Transverse colon (tissue), 4 donors: Measurements from ENCODE around the gene CDH13. TPM values are rescaled to one million over a fixed set of nuclear protein-coding genes. Genes with fewer than 3 reads are reported as not detected.

Experiments used
- DNase-seq: peaks from one replicate; pipeline ENCODE4 v3.0.0-alpha.2; 2019
- H3K27ac ChIP-seq, 4 donors: fragments of 200-600 bp; sonication (generic); 2 replicates each; pipeline ENCODE4 v1.5.1; 2016 to 2018; ENCODE audit warnings: inconsistent platforms in 4 of 4
- H3K27me3 ChIP-seq: fragments of 200-600 bp; sonication (generic); 2 replicates; pipeline ENCODE4 v1.5.1; 2017; ENCODE audit warnings: inconsistent platforms
- H3K36me3 ChIP-seq, 4 donors: fragments of 200-600 bp; sonication (generic); 2 replicates each; pipeline ENCODE4 v1.5.1; 2017 to 2019; ENCODE audit warnings: inconsistent platforms in 4 of 4
- H3K4me1 ChIP-seq, 4 donors: fragments of 200-600 bp; sonication (generic); 2 replicates each; pipeline ENCODE4 v1.5.1; 2017 to 2020; ENCODE audit warnings: inconsistent platforms in 4 of 4
- H3K4me3 ChIP-seq, 4 donors: fragments of 200-600 bp; sonication (generic); 1 replicate in 1 of 4; 2 replicates in 3 of 4; pipeline versions ENCODE4 v1.5.1 to v1.6.1; 2017 to 2019; ENCODE audit warnings: inconsistent platforms in 4 of 4
- H3K9me3 ChIP-seq, 2 donors: fragments of 200-600 bp; sonication (generic); 2 replicates each; pipeline ENCODE4 v1.5.1; 2017 to 2019; ENCODE audit warnings: inconsistent platforms in 2 of 2
- EP300 ChIP-seq: sonication (generic); formaldehyde crosslinking; IDR thresholded peaks from one replicate; pipeline ENCODE4 v1.6.1; 2017; ENCODE audit warnings: antibody characterized with exemption, low read depth
- POLR2A ChIP-seq: fragments of 450-650 bp; IDR thresholded peaks from one replicate; pipeline ENCODE4 v1.6.1; 2016; ENCODE audit warnings: antibody characterized with exemption, mild to moderate bottlenecking, moderate library complexity
- POLR2AphosphoS5 ChIP-seq, 3 donors: sonication (generic); formaldehyde crosslinking; IDR thresholded peaks; one replicate each; pipeline ENCODE4 v1.6.1; 2016; ENCODE audit warnings: antibody characterized with exemption in 3 of 3
- WGBS, 2 donors: methylation state at CpG; one replicate each; pipeline ENCODE4 v1.1.5; 2018; ENCODE audit warnings: low coverage in 1 of 2; 5-methylcytosine and 5-hydroxymethylcytosine counted together
- in situ Hi-C, 4 donors: fragments of 200-750 bp; cut with MboI; loops; one replicate each; pipeline versions ENCODE4 v1.15.0 to v1.15.1; 2017; ENCODE audit warnings: low sequenced_read_pairs in 3 of 4, low pct_ligation_motif_present in 1 of 4, low pct_unique_long_range_greater_than_20kb in 1 of 4
- intact Hi-C: fragments of 100-400 bp; cut with DNase I; formaldehyde crosslinking; loops from one replicate; pipeline ENCODE4 v1.15.1; 2023; ENCODE audit warnings: low total_unique reads
- total RNA-seq, 4 donors: library from RNA; depleted of rRNA; stranded (reverse); fragments of >200 nt; gene quantifications; one replicate each; pipeline ENCODE4 v1.1.0, GENCODE V29; 2016
- TF ChIP-seq, protein P1 (sequence below), 5 experiments: fragments of 200-600 bp in 3 of 5; fragments of 450-650 bp in 2 of 5; sonication (generic) in 3 of 5; IDR thresholded peaks; 1 replicate in 2 of 5; 2 replicates in 3 of 5; pipeline ENCODE4 v1.5.1; 2016 to 2017; ENCODE audit warnings: antibody characterized with exemption in 5 of 5, inconsistent platforms in 3 of 5, mild to moderate bottlenecking in 2 of 5, moderate library complexity in 1 of 5

Gene CDH13
- total RNA-seq, 4 donors from 2014 or later: 3.8 to 28.1 (median 5.8) TPM

DNA sequence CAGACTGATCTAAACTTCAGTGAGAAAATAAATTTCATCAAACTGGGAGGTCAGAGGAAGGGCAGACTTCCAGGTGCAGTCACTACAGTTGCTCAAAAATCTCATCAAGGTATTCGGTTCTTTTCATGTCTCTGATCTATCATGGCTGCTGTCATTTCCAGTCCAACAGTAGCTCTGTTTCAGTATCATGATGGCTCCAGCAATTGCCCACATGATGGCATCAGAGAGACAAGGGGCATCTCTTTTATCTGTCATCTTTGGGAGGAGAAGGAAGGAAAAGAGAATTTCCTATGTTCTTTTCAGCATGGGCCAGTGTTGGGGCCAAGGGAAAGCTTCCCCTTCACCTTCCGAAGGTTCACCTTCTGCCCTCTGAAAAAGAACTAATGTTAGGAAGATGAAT lies 676.1 kb downstream of the CDH13 start:
- WGBS, 2 donors: 57 to 75% methylated on average over 1 to 2 of the region's 2 CpGs
- in situ Hi-C loops (loop anchor here in 1 of 4 donors (25.0 kb wide), 1 partner anchor 91 kb away; no protein-coding TSS in a partner anchor), intact Hi-C loops (no loop called here)
- Histone ChIP-seq H3K4me1 (no peaks in the 10 kb centered on the region), H3K27me3 (no peaks in the 10 kb centered on the region), H3K9me3 (no peaks in the 10 kb centered on the region), H3K27ac (no peak overlapping the region), H3K4me3 (no peak overlapping the region), H3K36me3 (no peaks in the 10 kb centered on the region)
- DNase-seq: no peak
- TF ChIP-seq POLR2A (no peak), EP300 (no peak), POLR2AphosphoS5 (IDR thresholded peaks at IDR 0.05) (no peak)

DNA sequence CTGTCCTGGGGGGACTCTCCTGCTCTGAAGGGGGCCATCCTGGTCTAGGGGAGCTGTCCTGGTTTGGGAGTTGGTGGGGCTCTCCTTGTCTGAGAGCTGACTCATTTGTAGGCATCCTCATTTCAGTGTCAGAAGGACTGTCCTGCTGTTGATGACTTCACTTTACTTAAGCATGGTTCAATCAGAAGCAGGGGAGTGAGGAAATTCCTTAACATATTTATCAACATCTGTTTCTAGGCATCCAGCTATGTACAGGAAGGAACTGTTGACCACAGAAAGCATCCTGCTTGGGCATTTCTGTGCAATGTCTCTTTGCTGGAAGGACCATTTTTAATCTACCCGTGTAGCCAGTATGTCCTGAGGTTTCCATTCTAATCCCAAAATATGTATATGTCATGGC lies 678.3 kb downstream of the CDH13 start:
- intact Hi-C loops: no loop called here
- Histone ChIP-seq H3K4me1 (no peaks in the 10 kb centered on the region), H3K4me3 (no peak overlapping the region), H3K27me3 (no peaks in the 10 kb centered on the region), H3K9me3 (no peaks in the 10 kb centered on the region), H3K36me3 (no peaks in the 10 kb centered on the region), H3K27ac (no peak overlapping the region)
- in situ Hi-C loops: loop anchor here in 1 of 4 donors (25.0 kb wide), 1 partner anchor 93 kb away; no protein-coding TSS in a partner anchor
- DNase-seq: no peak
- 46 to 58% methylated on average over 1 of the region's 1 CpG for WGBS, 2 donors
- TF ChIP-seq EP300: no peak
- TF ChIP-seq, protein P1, sequence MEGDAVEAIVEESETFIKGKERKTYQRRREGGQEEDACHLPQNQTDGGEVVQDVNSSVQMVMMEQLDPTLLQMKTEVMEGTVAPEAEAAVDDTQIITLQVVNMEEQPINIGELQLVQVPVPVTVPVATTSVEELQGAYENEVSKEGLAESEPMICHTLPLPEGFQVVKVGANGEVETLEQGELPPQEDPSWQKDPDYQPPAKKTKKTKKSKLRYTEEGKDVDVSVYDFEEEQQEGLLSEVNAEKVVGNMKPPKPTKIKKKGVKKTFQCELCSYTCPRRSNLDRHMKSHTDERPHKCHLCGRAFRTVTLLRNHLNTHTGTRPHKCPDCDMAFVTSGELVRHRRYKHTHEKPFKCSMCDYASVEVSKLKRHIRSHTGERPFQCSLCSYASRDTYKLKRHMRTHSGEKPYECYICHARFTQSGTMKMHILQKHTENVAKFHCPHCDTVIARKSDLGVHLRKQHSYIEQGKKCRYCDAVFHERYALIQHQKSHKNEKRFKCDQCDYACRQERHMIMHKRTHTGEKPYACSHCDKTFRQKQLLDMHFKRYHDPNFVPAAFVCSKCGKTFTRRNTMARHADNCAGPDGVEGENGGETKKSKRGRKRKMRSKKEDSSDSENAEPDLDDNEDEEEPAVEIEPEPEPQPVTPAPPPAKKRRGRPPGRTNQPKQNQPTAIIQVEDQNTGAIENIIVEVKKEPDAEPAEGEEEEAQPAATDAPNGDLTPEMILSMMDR (IDR thresholded peaks at IDR 0.05): no peak
- TF ChIP-seq POLR2A: no peak
- TF ChIP-seq POLR2AphosphoS5 (IDR thresholded peaks at IDR 0.05): no peak

DNA sequence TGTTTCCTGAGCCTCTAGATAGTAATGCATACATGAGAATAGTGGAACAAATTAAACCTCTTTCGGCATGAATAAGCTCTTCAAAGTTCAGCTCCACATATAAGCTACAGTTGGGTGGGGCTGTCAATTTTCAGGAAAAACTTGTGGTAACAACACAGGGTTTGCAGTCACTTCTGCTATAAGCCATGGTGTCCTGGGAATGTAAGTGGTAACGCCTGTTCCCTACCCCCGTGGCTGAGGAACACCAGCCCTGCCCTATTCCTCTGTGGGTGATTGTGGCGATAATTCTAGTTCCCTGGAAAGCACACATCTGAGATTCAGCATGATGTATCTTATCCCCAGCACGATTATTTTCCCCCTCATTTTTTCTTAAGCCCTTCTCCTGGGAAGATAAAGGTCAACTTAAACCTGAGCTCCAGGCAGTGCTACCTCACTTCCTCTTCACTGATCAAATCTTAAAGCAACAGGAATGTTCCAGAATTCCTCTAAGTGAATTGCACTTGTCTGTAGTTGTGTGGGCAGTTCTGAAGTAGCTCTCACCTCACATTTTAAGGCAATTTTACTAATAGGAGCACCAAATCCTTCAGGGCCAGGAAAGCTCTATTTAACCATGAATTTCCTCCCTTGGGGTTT lies 680.3 kb downstream of the CDH13 start:
- Histone ChIP-seq H3K4me1 (no peaks in the 10 kb centered on the region), H3K9me3 (no peaks in the 10 kb centered on the region), H3K27me3 (no peaks in the 10 kb centered on the region), H3K36me3 (no peaks in the 10 kb centered on the region), H3K27ac (no peak overlapping the region), H3K4me3 (no peak overlapping the region)
- in situ Hi-C loops: loop anchor here in 1 of 4 donors (25.0 kb wide), 1 partner anchor 95 kb away; no protein-coding TSS in a partner anchor
- intact Hi-C loops: no loop called here
- TF ChIP-seq POLR2A: no peak
- TF ChIP-seq EP300: no peak
- no peak for TF ChIP-seq POLR2AphosphoS5 (IDR thresholded peaks at IDR 0.05)
- TF ChIP-seq, protein P1 (IDR thresholded peaks at IDR 0.05): no peak
- WGBS, 2 donors: 69 to 90% methylated on average over 2 to 5 of the region's 5 CpGs
- DNase-seq: no peak

DNA sequence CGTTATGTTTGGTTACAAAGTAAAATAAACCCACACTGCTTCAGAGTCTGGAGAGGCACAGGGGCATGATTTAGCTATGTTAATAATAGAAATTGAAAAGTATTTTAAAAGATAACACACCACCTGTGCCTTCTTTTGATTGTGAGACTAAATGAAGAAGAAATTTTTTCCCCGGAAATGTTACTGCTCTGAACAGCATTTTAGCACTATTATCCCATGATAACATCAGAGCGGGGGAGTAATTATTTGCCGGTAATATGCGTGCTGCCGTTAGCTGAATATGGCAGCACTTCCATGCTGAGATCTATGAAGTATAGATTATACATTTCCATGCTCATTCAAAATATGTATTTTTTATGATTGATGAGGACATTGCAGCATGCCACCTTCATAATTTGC lies 680.8 kb downstream of the CDH13 start:
- 40 to 81% methylated on average over 1 to 6 of the region's 6 CpGs for WGBS, 2 donors
- H3K27ac ChIP-seq: no peak overlapping the region
- H3K36me3 ChIP-seq: no peaks in the 10 kb centered on the region
- in situ Hi-C loops: loop anchor here in 1 of 4 donors (25.0 kb wide), 1 partner anchor 95 kb away; no protein-coding TSS in a partner anchor
- H3K9me3 ChIP-seq: no peaks in the 10 kb centered on the region
- DNase-seq: no peak
- no peaks in the 10 kb centered on the region for H3K4me1 ChIP-seq
- TF ChIP-seq, protein P1 (IDR thresholded peaks at IDR 0.05): no peak
- no peak for TF ChIP-seq POLR2AphosphoS5 (IDR thresholded peaks at IDR 0.05)
- no peak for TF ChIP-seq POLR2A
- no peak for TF ChIP-seq EP300
- intact Hi-C loops: no loop called here
- H3K27me3 ChIP-seq: no peaks in the 10 kb centered on the region
- no peak overlapping the region for H3K4me3 ChIP-seq
